ENCODE results near the gene VTI1A.

The VTI1A gene

GRCh38 chr10:112817981-112818777 is 371.2 kb downstream of the VTI1A start:
- no peak for DNase-seq

GRCh38 chr10:112819231-112819630 is 372.2 kb downstream of the VTI1A start:
- DNase-seq = no peak

GRCh38 chr10:112820320-112820719 is 373.3 kb downstream of the VTI1A start:
- DNase-seq = no peak

GRCh38 chr10:112821038-112821437 is 374.0 kb downstream of the VTI1A start:
- DNase-seq = no peak

GRCh38 chr10:112821663-112822062 is 374.6 kb downstream of the VTI1A start:
- DNase-seq = no peak

DNA sequence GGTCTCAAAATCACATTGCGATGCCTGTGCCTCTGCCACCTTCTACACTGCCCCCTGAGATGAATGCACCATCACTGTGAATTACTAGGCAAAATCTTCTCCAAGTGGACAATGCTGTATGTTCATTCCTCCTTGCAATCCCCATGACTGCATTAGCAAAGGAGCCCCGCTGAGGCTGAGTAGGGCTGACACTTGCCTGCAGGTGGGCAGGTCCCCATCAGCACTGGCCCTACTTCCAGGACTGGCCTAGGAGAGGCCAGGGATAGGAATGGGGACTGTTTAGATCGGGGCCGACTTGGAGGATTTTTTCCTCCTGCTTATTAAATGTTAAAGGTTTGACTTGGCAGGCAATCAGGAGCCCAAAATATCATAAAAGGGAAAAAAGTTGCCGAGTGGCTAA is 376.0 kb downstream of the VTI1A start:
- no peak for DNase-seq

- DNase-seq = no peak
Measured at GRCh38 chr10:112823604-112824003, 376.6 kb downstream of the VTI1A start.

DNA sequence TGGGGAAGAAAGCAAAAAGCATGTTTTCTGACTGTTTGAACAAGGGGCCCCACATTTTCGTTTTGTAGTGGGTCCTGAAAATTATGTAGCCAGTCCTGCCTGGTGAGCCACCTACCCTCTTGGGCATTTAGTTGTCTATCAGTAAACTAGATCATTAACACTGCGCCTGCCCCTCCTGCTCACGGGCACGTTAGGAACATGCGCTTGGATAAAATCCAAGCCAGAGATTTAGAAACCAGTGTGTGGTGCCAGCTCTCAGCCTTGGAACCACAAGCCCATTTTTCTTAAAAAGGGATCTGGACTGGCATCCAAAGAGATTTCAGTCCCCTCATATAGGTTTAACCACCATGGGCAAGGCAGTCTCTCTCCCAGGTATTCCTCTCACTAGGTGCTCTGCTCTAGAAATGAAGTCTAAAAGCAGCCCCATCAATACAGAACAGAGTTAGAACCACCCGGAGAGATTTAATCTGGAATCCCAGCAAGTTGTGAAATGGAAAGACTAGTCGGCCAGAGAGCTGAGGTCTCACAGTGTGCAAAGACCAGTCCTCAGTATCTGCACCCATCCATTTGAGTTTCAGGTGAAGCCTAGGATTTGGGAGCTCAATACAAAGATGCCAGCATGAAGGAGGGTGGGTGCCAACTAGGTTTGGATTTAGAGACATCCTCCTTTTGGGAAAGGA is 379.1 kb downstream of the VTI1A start:
- DNase-seq = no peak

DNA sequence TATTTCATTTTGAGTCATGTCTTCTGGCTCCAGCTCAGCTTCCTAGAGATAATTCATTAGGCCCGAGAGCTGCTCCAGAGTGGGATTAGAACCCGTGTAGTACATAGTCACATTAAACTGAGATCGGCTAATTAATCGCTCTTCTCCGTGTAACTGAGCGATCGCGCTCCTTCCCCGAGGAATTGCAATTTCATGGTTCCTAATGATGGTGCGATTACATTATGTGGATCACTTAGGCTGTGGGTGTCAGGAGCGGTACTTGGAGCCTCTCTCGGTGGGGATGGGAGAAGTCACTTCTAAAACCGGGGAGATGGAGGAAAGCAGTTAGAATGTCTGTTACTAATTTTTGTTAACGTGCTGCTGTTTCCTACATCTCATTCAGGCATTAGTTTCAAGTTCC is 380.1 kb downstream of the VTI1A start:
- DNase-seq = no peak

DNA sequence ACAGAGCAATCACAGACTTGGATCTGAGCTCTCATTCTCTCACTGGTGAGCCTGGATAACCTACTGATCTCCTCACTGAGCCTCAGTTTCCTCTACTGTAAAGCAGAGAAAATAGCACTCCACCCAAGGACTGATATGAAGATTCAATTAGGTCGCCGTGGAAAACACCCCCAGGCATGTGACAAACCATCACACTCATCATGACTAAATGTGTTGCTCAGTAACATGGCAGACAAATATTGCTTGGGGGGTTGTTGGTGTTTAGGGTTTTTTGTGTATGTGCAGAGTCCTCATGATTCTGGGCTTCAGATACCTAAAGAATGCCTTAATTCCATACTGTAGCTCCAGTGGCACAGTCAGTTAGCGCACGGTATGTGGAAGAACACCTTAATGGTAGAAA is 380.9 kb downstream of the VTI1A start:
- no peak for DNase-seq

GRCh38 chr10:112831859-112832258 is 384.8 kb downstream of the VTI1A start:
- DNase-seq = no peak

DNA sequence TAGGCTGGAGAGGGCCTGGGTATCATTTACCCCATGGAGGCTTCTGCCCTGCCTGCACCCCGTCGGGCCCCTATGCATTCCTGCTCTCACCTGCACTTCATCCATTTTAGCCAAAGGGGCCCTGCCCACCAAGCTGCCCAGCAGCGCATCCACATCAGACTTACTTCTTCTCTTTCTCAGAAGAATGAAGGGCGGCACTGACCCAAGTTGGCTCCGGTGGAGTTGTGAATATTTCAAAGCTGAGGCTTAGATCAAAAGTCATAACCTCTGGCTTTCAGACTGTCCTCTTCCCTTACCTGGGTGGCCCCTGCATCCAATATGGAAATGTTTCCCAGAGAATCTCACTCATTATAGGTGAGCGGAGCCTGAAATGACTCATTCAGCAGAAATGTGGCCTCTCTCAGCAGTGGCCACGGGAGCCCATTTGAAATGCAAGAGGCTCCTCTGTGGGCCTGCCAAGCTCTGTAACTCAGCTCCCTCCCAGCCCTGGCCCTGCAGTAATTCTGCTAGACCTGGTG is 385.4 kb downstream of the VTI1A start:
- no peak for DNase-seq

DNA sequence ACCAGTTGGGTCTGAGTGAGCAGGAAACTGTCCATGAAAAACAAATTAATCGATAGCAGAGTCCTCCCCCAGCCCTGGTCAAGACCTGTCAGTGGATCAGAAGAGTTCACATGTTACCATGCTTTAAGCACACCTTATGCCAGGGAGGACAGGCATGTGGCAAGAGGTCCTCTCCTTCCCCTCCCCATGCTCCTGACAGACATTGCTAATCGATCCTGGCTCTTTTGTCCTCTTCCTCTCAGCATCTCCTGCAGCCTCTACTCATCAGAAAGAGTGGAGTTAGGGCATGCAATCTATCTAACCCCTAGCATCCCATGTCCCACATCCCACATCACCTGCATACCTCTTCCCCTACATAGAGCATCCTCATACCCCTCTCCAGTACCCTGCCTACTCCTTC is 385.9 kb downstream of the VTI1A start:
- DNase-seq = no peak

- DNase-seq = no peak
Measured at GRCh38 chr10:112834751-112835181, 387.8 kb downstream of the VTI1A start.

DNA sequence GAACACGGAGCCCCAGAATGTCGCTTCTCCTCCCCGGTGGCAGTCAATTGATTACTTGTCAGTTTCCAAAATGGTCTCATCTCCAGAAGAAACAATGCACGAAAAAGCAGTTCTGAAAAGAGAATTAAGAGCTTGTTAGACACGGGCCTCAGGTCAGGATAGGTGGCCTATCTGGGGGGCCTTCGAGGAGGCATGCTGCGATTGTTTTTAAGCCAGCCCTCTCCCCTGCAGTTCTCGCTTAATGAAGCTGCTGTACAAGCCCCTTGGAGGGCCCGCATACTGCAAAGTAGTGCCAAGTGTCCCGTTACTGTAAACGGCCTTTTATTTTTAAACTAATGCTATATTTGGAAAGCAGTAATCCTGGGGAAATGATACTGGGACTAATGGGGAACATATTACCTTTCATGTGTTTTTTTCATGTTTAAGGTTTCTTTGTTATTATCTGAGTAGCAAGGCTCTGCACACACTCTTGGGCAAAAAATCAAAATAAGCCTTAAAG is 388.3 kb downstream of the VTI1A start:
- DNase-seq = no peak

DNA sequence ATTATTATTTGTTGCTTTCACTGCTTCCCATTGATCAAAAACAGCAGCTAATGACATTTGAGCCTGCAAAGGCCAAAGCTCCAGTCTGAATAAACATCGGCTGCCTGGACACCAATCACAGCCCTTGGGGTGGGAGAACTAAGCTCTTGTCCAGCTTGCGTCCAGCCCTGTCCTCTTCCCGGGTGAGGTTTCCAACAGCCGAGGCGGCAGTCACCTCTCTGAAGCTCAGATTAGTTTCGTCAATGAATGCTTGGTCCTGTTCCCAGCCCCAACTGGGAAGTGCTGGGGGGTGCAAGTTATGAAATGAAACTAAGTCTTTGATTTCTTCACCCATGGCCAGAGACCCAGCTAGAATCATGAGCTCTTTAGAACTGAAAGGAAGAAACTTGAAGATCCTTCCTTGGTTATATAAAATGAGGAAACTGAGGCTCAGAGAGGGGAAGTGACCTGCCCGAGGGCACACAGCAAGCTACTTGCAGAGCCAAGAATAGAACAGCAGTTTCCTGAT is 389.0 kb downstream of the VTI1A start:
- DNase-seq = no peak

DNA sequence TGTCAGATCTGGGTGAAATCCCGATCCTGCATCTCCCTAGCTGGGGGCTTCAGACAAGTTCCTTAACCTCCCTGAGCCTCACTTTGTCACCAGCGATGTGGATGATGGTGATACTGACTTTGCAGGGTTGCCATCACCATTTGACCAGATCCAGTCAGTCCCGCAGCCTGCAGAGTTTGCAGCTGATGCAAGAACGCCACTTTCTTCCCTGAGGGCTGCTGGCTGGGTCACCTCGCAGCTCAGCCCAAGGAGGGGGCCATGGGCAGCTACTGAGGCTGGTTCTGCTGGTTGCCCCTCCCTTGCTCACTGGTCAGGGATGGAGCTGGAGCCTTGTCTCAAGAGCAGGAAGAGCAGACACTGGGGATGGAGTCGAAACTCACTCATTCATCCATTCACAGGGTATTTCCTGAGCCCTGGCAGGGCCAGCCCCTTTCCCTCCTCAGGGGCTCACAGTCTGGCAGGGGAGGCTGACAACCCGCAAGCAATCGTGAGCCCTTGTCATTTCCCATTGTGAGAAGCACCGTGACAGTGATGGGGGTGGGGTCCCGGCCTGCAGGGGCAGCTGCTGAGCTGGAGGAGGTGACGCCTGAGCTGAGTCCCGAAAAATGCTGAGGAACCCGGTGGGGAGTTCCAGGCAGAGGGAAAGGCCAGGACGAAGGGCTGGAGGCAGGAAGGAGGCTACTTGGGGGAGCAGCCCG is 391.9 kb downstream of the VTI1A start:
- no peak for DNase-seq

GRCh38 chr10:112839928-112840654 is 393.1 kb downstream of the VTI1A start:
- DNase-seq = no peak

GRCh38 chr10:112841549-112841948 is 394.5 kb downstream of the VTI1A start:
- DNase-seq = no peak

DNA sequence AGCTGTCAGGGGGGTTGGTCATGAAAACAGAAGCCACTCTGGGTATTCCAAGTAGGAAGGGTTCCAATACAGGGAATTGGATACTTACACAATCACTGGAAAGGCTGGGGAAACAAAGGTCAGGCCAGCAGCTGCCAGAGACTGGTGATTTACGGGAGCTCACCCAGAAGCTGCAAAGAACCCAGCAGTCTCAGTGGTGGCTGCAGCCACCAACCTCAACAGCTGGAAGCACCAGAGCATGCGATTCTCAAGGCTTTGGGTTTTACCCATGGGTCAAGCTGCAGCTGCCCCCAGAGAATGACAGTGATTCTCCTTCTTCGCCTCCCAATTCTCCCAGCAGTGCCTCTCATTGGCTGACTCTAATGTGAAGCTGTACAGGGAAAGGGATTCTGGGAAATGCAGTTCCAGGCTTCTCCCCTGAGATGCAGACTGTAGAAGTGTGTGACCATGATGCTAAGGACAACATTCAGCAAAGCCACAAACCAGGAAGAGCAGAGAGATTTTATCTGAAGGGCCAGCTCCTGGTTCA is 395.9 kb downstream of the VTI1A start:
- DNase-seq = no peak

GRCh38 chr10:112843623-112844022 is 396.6 kb downstream of the VTI1A start:
- DNase-seq = no peak

Measured in activated CD4-positive, alpha-beta T cell treated with anti-CD3 and anti-CD28 coated beads, Interleukin-2, amount 50 U/mL, for 16 hours (primary cell).